WERI-Rb-1 (cell line): ENCODE measurements around the gene OR10C1.

ENCODE experiments used
- DNase-seq: peaks from one replicate; pipeline ENCODE4 v3.0.0-alpha.2; 2020
- H3K27ac ChIP-seq: fragments of 250-450 bp; sonication (Bioruptor Pico); 2 replicates; pipeline ENCODE4 v1.5.1; 2020; ENCODE audit warnings: mild to moderate bottlenecking, moderate library complexity
- H3K27me3 ChIP-seq: fragments of 250-450 bp; sonication (Bioruptor Pico); 2 replicates; pipeline ENCODE4 v1.5.1; 2021; ENCODE audit warnings: mild to moderate bottlenecking, low read depth, moderate library complexity; ENCODE audit not compliant: insufficient read depth, severe bottlenecking
- H3K36me3 ChIP-seq: fragments of 250-450 bp; sonication (Bioruptor Pico); 2 replicates; pipeline ENCODE4 v1.5.1; 2020; ENCODE audit warnings: mild to moderate bottlenecking, moderate library complexity
- H3K4me3 ChIP-seq: 2 replicates; pipeline ENCODE4 v1.5.1; 2011; ENCODE audit warnings: low read depth, mild to moderate bottlenecking, control low read depth, low read length
- H3K9me3 ChIP-seq: fragments of 250-450 bp; sonication (Bioruptor Pico); 2 replicates; pipeline ENCODE4 v1.5.1; 2021; ENCODE audit warnings: mild to moderate bottlenecking, moderate library complexity; ENCODE audit not compliant: severe bottlenecking
- TF ChIP-seq, protein P1 (sequence below): IDR thresholded peaks from 2 replicates; pipeline ENCODE4 v1.5.1; 2011; ENCODE audit warnings: low read depth, mild to moderate bottlenecking, control low read depth, inconsistent platforms, low read length

OR10C1 gene

GRCh38 chr6:29465279-29465678, 26.2 kb downstream of the OR10C1 start:
- Histone ChIP-seq H3K4me3 (no peak overlapping the region), H3K36me3 (no peaks in the 10 kb centered on the region), H3K27ac (no peak overlapping the region), H3K9me3 (no peaks in the 10 kb centered on the region), H3K27me3 (no peaks in the 10 kb centered on the region)
- no peak for DNase-seq
- TF ChIP-seq, protein P1, sequence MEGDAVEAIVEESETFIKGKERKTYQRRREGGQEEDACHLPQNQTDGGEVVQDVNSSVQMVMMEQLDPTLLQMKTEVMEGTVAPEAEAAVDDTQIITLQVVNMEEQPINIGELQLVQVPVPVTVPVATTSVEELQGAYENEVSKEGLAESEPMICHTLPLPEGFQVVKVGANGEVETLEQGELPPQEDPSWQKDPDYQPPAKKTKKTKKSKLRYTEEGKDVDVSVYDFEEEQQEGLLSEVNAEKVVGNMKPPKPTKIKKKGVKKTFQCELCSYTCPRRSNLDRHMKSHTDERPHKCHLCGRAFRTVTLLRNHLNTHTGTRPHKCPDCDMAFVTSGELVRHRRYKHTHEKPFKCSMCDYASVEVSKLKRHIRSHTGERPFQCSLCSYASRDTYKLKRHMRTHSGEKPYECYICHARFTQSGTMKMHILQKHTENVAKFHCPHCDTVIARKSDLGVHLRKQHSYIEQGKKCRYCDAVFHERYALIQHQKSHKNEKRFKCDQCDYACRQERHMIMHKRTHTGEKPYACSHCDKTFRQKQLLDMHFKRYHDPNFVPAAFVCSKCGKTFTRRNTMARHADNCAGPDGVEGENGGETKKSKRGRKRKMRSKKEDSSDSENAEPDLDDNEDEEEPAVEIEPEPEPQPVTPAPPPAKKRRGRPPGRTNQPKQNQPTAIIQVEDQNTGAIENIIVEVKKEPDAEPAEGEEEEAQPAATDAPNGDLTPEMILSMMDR = no peak

DNA sequence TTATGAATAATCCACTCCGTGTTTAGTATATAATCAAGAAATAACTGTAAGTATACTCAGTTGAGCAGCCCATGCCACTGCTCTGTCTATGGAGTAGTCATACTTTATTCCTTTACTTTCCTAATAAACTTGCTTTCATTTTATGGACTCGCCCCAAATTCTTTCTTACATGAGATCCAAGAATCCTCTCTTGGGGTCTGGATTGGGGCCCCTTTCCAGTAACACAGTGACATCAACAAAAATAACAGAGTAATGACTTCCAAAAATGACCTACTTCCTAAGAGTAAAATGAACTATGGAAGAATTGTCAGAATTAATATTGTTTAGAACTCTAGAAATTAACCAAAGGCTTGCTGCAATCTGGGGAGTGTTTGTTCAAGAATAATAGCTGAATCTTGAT, 26.7 kb downstream of the OR10C1 start:
- no peaks in the 10 kb centered on the region for H3K36me3 ChIP-seq
- H3K27me3 ChIP-seq = no peaks in the 10 kb centered on the region
- DNase-seq = no peak
- no peak overlapping the region for H3K27ac ChIP-seq
- H3K4me3 ChIP-seq = no peak overlapping the region
- H3K9me3 ChIP-seq = no peaks in the 10 kb centered on the region
- TF ChIP-seq, protein P1 = no peak

GRCh38 chr6:29466241-29466640, 27.1 kb downstream of the OR10C1 start:
- Histone ChIP-seq H3K36me3 (no peaks in the 10 kb centered on the region), H3K27me3 (no peaks in the 10 kb centered on the region), H3K4me3 (no peak overlapping the region), H3K9me3 (no peaks in the 10 kb centered on the region), H3K27ac (no peak overlapping the region)
- no peak for DNase-seq
- TF ChIP-seq, protein P1 = no peak

GRCh38 chr6:29474996-29475395, 35.9 kb downstream of the OR10C1 start:
- H3K27me3 ChIP-seq = no peaks in the 10 kb centered on the region
- TF ChIP-seq, protein P1 = no peak
- no peak overlapping the region for H3K4me3 ChIP-seq
- no peaks in the 10 kb centered on the region for H3K36me3 ChIP-seq
- no peak overlapping the region for H3K27ac ChIP-seq
- no peak for DNase-seq
- H3K9me3 ChIP-seq = peaks cover 11% of the 10 kb centered on the region

- Histone ChIP-seq H3K36me3 (no peaks in the 10 kb centered on the region), H3K27ac (peak overlapping the region; percentile 30; the same call in 1 of the 2 replicates)
- TF ChIP-seq, protein P1 = no peak
Measured at GRCh38 chr6:29477923-29478450, 38.9 kb downstream of the OR10C1 start.

GRCh38 chr6:29478740-29479139, 39.6 kb downstream of the OR10C1 start:
- H3K4me3 ChIP-seq = no peak overlapping the region
- H3K27ac ChIP-seq = 0 out of 2 replicates have a peak overlapping the region, but pooled peaks have one; percentile 4
- TF ChIP-seq, protein P1 = no peak
- peaks cover 13% of the 10 kb centered on the region for H3K9me3 ChIP-seq
- H3K27me3 ChIP-seq = no peaks in the 10 kb centered on the region
- DNase-seq = no peak
- no peaks in the 10 kb centered on the region for H3K36me3 ChIP-seq

More at GRCh38 chr6:29477923-29478450, 38.9 kb downstream of the OR10C1 start:
- Histone ChIP-seq H3K27me3 (no peaks in the 10 kb centered on the region), H3K4me3 (peak overlapping the region; percentile 36), H3K9me3 (peaks cover 14% of the 10 kb centered on the region)
- peak; percentile 85 for DNase-seq
